Measurements from ENCODE around the gene ADGRL2.

DNA sequence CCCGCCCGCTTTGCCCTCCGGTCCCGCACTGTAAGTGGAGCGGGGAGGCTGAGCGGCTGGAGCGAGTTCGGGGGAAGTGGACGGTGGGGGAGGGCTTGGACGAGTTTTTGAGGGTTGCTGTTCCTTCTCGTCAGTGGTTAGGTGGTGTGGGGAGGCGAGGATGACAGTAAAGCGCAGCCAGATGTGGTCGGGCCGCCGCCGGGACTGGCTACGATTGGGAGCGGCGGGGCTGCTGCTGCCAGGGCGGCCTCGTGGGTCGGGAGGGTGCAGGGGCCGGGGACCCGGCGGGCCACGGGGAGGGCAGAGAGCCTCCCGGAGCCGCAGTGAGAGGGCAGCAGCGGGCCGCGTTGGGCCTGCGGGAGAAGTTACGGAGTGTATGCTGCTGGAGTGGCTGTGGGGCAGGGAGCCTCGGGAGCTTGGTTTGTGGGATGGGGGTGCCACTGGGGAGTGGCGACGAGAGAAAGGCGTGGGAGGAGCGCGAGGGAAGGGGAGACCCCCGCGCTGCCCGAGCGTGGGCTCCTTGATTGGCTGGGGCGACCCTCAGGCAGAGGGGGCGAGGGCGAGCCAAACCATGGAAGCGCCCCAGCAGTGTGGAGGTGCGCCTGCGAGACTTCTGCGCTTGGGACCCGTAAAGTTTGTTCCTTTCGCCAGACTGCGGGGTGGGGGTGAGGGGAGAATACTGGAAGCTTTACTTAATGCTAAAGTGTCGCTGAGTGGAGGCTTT, 2.1 kb downstream of the ADGRL2 start:
- TF ChIP-seq POLR2A (IDR thresholded peaks at IDR 0.05; ENCODE audit: low read depth), result no peak
- TF ChIP-seq, protein P1, sequence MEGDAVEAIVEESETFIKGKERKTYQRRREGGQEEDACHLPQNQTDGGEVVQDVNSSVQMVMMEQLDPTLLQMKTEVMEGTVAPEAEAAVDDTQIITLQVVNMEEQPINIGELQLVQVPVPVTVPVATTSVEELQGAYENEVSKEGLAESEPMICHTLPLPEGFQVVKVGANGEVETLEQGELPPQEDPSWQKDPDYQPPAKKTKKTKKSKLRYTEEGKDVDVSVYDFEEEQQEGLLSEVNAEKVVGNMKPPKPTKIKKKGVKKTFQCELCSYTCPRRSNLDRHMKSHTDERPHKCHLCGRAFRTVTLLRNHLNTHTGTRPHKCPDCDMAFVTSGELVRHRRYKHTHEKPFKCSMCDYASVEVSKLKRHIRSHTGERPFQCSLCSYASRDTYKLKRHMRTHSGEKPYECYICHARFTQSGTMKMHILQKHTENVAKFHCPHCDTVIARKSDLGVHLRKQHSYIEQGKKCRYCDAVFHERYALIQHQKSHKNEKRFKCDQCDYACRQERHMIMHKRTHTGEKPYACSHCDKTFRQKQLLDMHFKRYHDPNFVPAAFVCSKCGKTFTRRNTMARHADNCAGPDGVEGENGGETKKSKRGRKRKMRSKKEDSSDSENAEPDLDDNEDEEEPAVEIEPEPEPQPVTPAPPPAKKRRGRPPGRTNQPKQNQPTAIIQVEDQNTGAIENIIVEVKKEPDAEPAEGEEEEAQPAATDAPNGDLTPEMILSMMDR (IDR thresholded peaks at IDR 0.05), result peak; percentile 50 to 70 (median 65)
- TF ChIP-seq EP300 (IDR thresholded peaks at IDR 0.05), result no peak
- peak; percentile 27 to 39 for TF ChIP-seq POLR2AphosphoS5 (IDR thresholded peaks at IDR 0.05)

All from esophagus muscularis mucosa (tissue), 4 donors.